GM23338 (cell line): ENCODE measurements around the gene ANKRD60. TPM values are rescaled to one million over a fixed set of nuclear protein-coding genes. Genes with fewer than 3 reads are reported as not detected.

ENCODE experiments used
- CREB1 ChIP-seq: fragments of 250-450 bp; sonication (Bioruptor Pico); IDR thresholded peaks from 2 replicates; pipeline ENCODE4 v1.5.0; 2020; ENCODE audit warnings: low read depth, mild to moderate bottlenecking, moderate library complexity
- ETS1 ChIP-seq: IDR thresholded peaks from 2 replicates; pipeline ENCODE4 v1.6.1; 2016; ENCODE audit warnings: antibody characterized with exemption
- EZH2 ChIP-seq: fragments of 200-600 bp; sonication (generic); IDR thresholded peaks from one replicate; pipeline ENCODE4 v1.8.0; 2017; ENCODE audit warnings: antibody characterized with exemption, mild to moderate bottlenecking, low read depth; ENCODE audit not compliant: unreplicated experiment
- EZH2phosphoT487 ChIP-seq: fragments of 200-600 bp; sonication (generic); IDR thresholded peaks from one replicate; pipeline ENCODE4 v1.8.1; 2018; ENCODE audit warnings: antibody characterized with exemption; ENCODE audit not compliant: unreplicated experiment
- NANOG ChIP-seq: IDR thresholded peaks from 2 replicates; pipeline ENCODE4 v1.6.1; 2016; ENCODE audit warnings: antibody characterized with exemption, borderline replicate concordance
- POLR2AphosphoS5 ChIP-seq: IDR thresholded peaks from 2 replicates; pipeline ENCODE4 v1.6.1; 2016; ENCODE audit warnings: antibody characterized with exemption, low read depth
- REST ChIP-seq: IDR thresholded peaks from one replicate; pipeline ENCODE4 v1.6.1; 2018; ENCODE audit warnings: antibody characterized with exemption; ENCODE audit not compliant: unreplicated experiment
- STAT1 ChIP-seq: IDR thresholded peaks from one replicate; pipeline ENCODE4 v1.6.1; 2016; ENCODE audit warnings: antibody characterized with exemption; ENCODE audit not compliant: unreplicated experiment
- ZNF114 ChIP-seq: fragments of 250-450 bp; sonication (Bioruptor Pico); IDR thresholded peaks from 2 replicates; pipeline ENCODE4 v1.5.0; 2020; ENCODE audit warnings: mild to moderate bottlenecking, moderate library complexity
- ZNF331 ChIP-seq: fragments of 250-450 bp; sonication (Bioruptor Pico); IDR thresholded peaks from 2 replicates; pipeline ENCODE4 v1.5.0; 2020; ENCODE audit warnings: low read depth, mild to moderate bottlenecking, moderate library complexity
- ZNF462 ChIP-seq: fragments of 250-450 bp; sonication (Bioruptor Pico); IDR thresholded peaks from 2 replicates; pipeline ENCODE4 v1.5.0; 2020; ENCODE audit warnings: mild to moderate bottlenecking, moderate library complexity
- polyA plus RNA-seq: library from polyadenylated mRNA; unstranded; fragments of >200 nt; fragmentation: Nextera tagmentation; extraction: Ambion mirVana; gene quantifications from 2 replicates; pipeline ENCODE4 v1.2.1, GENCODE V29; 2016
- total RNA-seq: library from RNA; depleted of rRNA; stranded (reverse); fragments of >200 nt; shearing (Covaris generic); gene quantifications from 2 replicates; pipeline ENCODE4 v1.2.3, GENCODE V29; 2014

Gene ANKRD60
- total and polyA plus RNA-seq, 2 experiments from 2014 or later = not detected

- TF ChIP-seq ZNF462 (CRISPR knock-in tag) = no peak
- TF ChIP-seq ETS1 = no peak
- TF ChIP-seq REST = no peak
- no peak for TF ChIP-seq EZH2
- no peak for TF ChIP-seq EZH2phosphoT487
- no peak for TF ChIP-seq ZNF114 (CRISPR knock-in tag)
- TF ChIP-seq POLR2AphosphoS5 = no peak
- TF ChIP-seq ZNF331 (CRISPR knock-in tag) = no peak
- TF ChIP-seq NANOG = no peak
- TF ChIP-seq STAT1 = no peak
- no peak for TF ChIP-seq CREB1 (CRISPR knock-in tag)
Measured at GRCh38 chr20:58277578-58278472, 49.4 kb upstream of the ANKRD60 start (continued).
